ENCODE results near the gene ERBB2. TPM values are rescaled to one million over a fixed set of nuclear protein-coding genes. Genes with fewer than 3 reads are reported as not detected.

The ERBB2 gene
- total and polyA plus RNA-seq, 2 of the 13 experiments (the other 11 are each of a cell fraction or from before 2014, with no cell fraction given) = 57.7 to 64.1 TPM

DNA sequence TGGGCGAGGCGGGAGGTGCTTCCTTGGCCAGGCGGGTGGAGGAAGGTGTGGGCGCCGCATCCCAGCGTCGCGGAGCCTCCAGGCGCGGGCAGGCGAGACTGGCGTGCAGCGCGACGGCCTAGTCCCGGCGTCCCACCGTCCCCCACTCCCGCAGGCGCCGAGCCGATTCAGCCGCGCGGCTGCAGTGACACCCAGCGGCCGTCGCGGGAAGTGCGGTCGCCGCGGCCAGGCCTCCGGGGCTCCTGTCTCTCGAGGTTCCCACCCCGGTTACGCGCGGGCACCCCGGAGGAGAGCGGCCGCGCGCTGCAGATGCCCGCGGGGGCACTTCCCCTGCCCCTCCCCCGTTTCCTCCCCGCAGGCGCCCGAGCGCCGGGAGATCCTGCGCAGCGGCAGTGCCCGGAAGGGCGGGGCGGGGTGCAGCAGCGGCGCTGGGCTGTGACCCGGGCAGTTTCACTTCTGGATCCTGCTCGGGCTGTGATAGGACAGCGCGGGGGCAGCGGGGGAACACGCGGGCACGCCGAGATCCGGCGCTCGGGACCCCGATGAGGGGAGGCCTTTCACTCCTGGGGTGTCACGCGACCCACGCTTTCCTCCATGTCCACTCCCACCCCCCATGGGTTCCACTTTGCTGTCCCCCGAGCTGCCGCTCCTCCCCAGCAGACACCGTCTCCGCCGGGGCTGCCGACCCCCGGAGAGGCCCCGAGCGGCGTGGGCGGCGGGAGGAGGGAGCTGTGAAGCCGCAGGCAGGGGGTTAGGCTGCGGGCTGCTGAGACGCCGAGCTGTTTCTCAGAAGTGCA is 54.5 kb downstream of the ERBB2 start (continued):
- TF ChIP-seq, protein P1, sequence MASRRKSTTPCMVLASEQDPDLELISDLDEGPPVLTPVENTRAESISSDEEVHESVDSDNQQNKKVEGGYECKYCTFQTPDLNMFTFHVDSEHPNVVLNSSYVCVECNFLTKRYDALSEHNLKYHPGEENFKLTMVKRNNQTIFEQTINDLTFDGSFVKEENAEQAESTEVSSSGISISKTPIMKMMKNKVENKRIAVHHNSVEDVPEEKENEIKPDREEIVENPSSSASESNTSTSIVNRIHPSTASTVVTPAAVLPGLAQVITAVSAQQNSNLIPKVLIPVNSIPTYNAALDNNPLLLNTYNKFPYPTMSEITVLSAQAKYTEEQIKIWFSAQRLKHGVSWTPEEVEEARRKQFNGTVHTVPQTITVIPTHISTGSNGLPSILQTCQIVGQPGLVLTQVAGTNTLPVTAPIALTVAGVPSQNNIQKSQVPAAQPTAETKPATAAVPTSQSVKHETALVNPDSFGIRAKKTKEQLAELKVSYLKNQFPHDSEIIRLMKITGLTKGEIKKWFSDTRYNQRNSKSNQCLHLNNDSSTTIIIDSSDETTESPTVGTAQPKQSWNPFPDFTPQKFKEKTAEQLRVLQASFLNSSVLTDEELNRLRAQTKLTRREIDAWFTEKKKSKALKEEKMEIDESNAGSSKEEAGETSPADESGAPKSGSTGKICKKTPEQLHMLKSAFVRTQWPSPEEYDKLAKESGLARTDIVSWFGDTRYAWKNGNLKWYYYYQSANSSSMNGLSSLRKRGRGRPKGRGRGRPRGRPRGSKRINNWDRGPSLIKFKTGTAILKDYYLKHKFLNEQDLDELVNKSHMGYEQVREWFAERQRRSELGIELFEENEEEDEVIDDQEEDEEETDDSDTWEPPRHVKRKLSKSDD (CRISPR knock-in tag; IDR thresholded peaks at IDR 0.05; ENCODE audit: low read depth) = peak; percentile 67; the same call in 1 of the 2 replicates
- 0 out of 2 replicates have a peak, but pooled peaks have one; percentile 68 for TF ChIP-seq ZFP36L2 (CRISPR knock-in tag; IDR thresholded peaks at IDR 0.05)
- TF ChIP-seq ZFX (CRISPR knock-in tag; IDR thresholded peaks at IDR 0.05; ENCODE audit: low read depth) = peak; percentile 98
- TF ChIP-seq STAT5B (CRISPR knock-in tag; IDR thresholded peaks at IDR 0.05) = 0 out of 2 replicates have a peak, but pooled peaks have one; percentile 27
- peak; percentile 84 for TF ChIP-seq GATAD1 (CRISPR knock-in tag; IDR thresholded peaks at IDR 0.05)
- no peak for TF ChIP-seq SMAD9 (CRISPR knock-in tag; IDR thresholded peaks at IDR 0.05)
- no peak for TF ChIP-seq ZNF44 (CRISPR knock-in tag; IDR thresholded peaks at IDR 0.05)
- peak; percentile 76; the same call in 1 of the 2 replicates for TF ChIP-seq TMF1 (CRISPR knock-in tag; IDR thresholded peaks at IDR 0.05; ENCODE audit: low read depth)
- peak; percentile 18 for TF ChIP-seq MTF1 (CRISPR knock-in tag; IDR thresholded peaks at IDR 0.05)
- TF ChIP-seq ZBTB21 (CRISPR knock-in tag; IDR thresholded peaks at IDR 0.05) = no peak
- TF ChIP-seq, protein P2, sequence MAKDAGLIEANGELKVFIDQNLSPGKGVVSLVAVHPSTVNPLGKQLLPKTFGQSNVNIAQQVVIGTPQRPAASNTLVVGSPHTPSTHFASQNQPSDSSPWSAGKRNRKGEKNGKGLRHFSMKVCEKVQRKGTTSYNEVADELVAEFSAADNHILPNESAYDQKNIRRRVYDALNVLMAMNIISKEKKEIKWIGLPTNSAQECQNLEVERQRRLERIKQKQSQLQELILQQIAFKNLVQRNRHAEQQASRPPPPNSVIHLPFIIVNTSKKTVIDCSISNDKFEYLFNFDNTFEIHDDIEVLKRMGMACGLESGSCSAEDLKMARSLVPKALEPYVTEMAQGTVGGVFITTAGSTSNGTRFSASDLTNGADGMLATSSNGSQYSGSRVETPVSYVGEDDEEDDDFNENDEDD (CRISPR knock-in tag; IDR thresholded peaks at IDR 0.05; ENCODE audit: borderline replicate concordance) = peak; percentile 86
- 0 out of 2 replicates have a peak, but pooled peaks have one; percentile 31 for TF ChIP-seq ZNF256 (CRISPR knock-in tag; conservative IDR thresholded peaks at IDR 0.05)
- TF ChIP-seq, protein P3, sequence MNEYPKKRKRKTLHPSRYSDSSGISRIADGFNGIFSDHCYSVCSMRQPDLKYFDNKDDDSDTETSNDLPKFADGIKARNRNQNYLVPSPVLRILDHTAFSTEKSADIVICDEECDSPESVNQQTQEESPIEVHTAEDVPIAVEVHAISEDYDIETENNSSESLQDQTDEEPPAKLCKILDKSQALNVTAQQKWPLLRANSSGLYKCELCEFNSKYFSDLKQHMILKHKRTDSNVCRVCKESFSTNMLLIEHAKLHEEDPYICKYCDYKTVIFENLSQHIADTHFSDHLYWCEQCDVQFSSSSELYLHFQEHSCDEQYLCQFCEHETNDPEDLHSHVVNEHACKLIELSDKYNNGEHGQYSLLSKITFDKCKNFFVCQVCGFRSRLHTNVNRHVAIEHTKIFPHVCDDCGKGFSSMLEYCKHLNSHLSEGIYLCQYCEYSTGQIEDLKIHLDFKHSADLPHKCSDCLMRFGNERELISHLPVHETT (CRISPR knock-in tag; conservative IDR thresholded peaks at IDR 0.05) = no peak; the same call in none of the 2 replicates
- TF ChIP-seq SP140L (CRISPR knock-in tag; IDR thresholded peaks at IDR 0.05; ENCODE audit: borderline replicate concordance) = no peak
- no peak; the same call in 1 of the 2 replicates for TF ChIP-seq TOE1 (CRISPR knock-in tag; IDR thresholded peaks at IDR 0.05)
- TF ChIP-seq HNRNPLL (IDR thresholded peaks at IDR 0.05; ENCODE audit: low read depth, low read length, poor library complexity, severe bottlenecking) = peak; percentile 77
- peak; percentile 96 for TF ChIP-seq ZNF546 (CRISPR knock-in tag; conservative IDR thresholded peaks at IDR 0.05)
- TF ChIP-seq SAFB2 (CRISPR knock-in tag; IDR thresholded peaks at IDR 0.05; ENCODE audit: borderline replicate concordance, low read depth) = peak; percentile 99
- TF ChIP-seq ZNF34 (CRISPR knock-in tag; IDR thresholded peaks at IDR 0.05; ENCODE audit: borderline replicate concordance) = peak; percentile 99
- TF ChIP-seq TAF15 (IDR thresholded peaks at IDR 0.05; ENCODE audit: low read depth, low read length, poor library complexity, severe bottlenecking) = peak; percentile 52
- 0 out of 2 replicates have a peak, but pooled peaks have one; percentile 45 for TF ChIP-seq SMYD3 (CRISPR knock-in tag; IDR thresholded peaks at IDR 0.05)
- TF ChIP-seq ZNF558 (CRISPR knock-in tag; IDR thresholded peaks at IDR 0.05; ENCODE audit: borderline replicate concordance) = peak; percentile 62; the same call in 1 of the 2 replicates
- peak; percentile 96 for TF ChIP-seq HDAC1 (CRISPR knock-in tag; IDR thresholded peaks at IDR 0.05)
- no peak for TF ChIP-seq GATA4 (IDR thresholded peaks at IDR 0.05; ENCODE audit: borderline replicate concordance, low read depth)
- peak; percentile 92 for TF ChIP-seq HOXA3 (CRISPR knock-in tag; IDR thresholded peaks at IDR 0.05)
- TF ChIP-seq KLF11 (CRISPR knock-in tag; IDR thresholded peaks at IDR 0.05) = no peak; the same call in 1 of the 2 replicates
